ELF-1 (cell line): ENCODE measurements around the gene SGK1.

Experiments used
- DNase-seq: peaks from one replicate; pipeline ENCODE4 v3.0.0-alpha.2; 2016; ENCODE audit warnings: low read depth, low spot score

Gene SGK1

GRCh38 chr6:134317471-134318131 lies at the start of gene SGK1:
SGK1 (minus strand) TSS chr6:134318112; CDS start chr6:134317460, 652 bp downstream.
- DNase-seq: peak; percentile 67

GRCh38 chr6:134363323-134364039 lies 45.6 kb upstream of the SGK1 start:
- DNase-seq: no peak

- DNase-seq: no peak
These were observed 43.1 kb upstream of the SGK1 start for GRCh38 chr6:134361011-134361410.

GRCh38 chr6:134359302-134359701 lies 41.4 kb upstream of the SGK1 start:
- DNase-seq: no peak

GRCh38 chr6:134358320-134358719 lies 40.4 kb upstream of the SGK1 start:
- DNase-seq: no peak

- DNase-seq: no peak
These were observed 39.1 kb upstream of the SGK1 start for GRCh38 chr6:134357022-134357487.

GRCh38 chr6:134356405-134356804 lies 38.5 kb upstream of the SGK1 start:
- DNase-seq: no peak

- no peak for DNase-seq
These were observed 35.0 kb upstream of the SGK1 start for GRCh38 chr6:134352786-134353480.

- DNase-seq: peak; percentile 32
These were observed 33.9 kb upstream of the SGK1 start for GRCh38 chr6:134351615-134352474.

- no peak for DNase-seq
These were observed 30.2 kb upstream of the SGK1 start for GRCh38 chr6:134347885-134348805.

GRCh38 chr6:134346932-134347545 lies 29.1 kb upstream of the SGK1 start:
- no peak for DNase-seq

GRCh38 chr6:134345789-134346188 lies 27.9 kb upstream of the SGK1 start:
- DNase-seq: no peak

- no peak for DNase-seq
These were observed 25.2 kb upstream of the SGK1 start for GRCh38 chr6:134343066-134343465.

- DNase-seq: no peak
These were observed 24.2 kb upstream of the SGK1 start for GRCh38 chr6:134341999-134342567.

GRCh38 chr6:134340179-134340975 lies 22.5 kb upstream of the SGK1 start:
- DNase-seq: no peak

- no peak for DNase-seq
These were observed 21.3 kb upstream of the SGK1 start for GRCh38 chr6:134339216-134339615.

- no peak for DNase-seq
These were observed 13.3 kb upstream of the SGK1 start for GRCh38 chr6:134331256-134331655.

GRCh38 chr6:134330555-134330954 lies 12.6 kb upstream of the SGK1 start:
- no peak for DNase-seq

- no peak for DNase-seq
These were observed 10.9 kb upstream of the SGK1 start for GRCh38 chr6:134328792-134329191.
